Gastroesophageal sphincter (tissue), 4 donors: ENCODE results near the gene RBBP4. TPM values are rescaled to one million over a fixed set of nuclear protein-coding genes. Genes with fewer than 3 reads are reported as not detected.

Experiments
- ATAC-seq: fragments of 150-250 bp; one replicate; pipeline ENCODE4 v1.9.1; 2016; ENCODE audit warnings: mild to moderate bottlenecking, moderate library complexity
- H3K27ac ChIP-seq, 4 donors: fragments of 200-600 bp; sonication (generic) in 3 of 4; 1 replicate in 3 of 4; 2 replicates in 1 of 4; pipeline ENCODE4 v1.5.1; 2016 to 2019
- H3K27me3 ChIP-seq: fragments of 200-600 bp; sonication (generic); one replicate; pipeline ENCODE4 v1.5.1; 2019
- H3K36me3 ChIP-seq, 2 donors: fragments of 200-600 bp; sonication (generic); one replicate each; pipeline ENCODE4 v1.5.1; 2019; ENCODE audit warnings: control low read depth in 1 of 2
- H3K4me1 ChIP-seq, 3 donors: fragments of 200-600 bp; sonication (generic); 1 replicate in 2 of 3; 2 replicates in 1 of 3; pipeline ENCODE4 v1.5.1; 2016 to 2019; ENCODE audit warnings: control low read depth in 2 of 3
- H3K4me3 ChIP-seq, 2 donors: fragments of 200-600 bp; sonication (generic); one replicate each; pipeline ENCODE4 v1.5.1; 2019; ENCODE audit warnings: mild to moderate bottlenecking in 1 of 2, moderate library complexity in 1 of 2
- H3K9me3 ChIP-seq, 3 donors: fragments of 200-600 bp; sonication (generic); one replicate each; pipeline ENCODE4 v1.5.1; 2017 to 2019; ENCODE audit warnings: control low read depth in 2 of 3
- CTCF ChIP-seq, 4 experiments: fragments of 200-600 bp in 2 of 4; fragments of 450-650 bp in 2 of 4; sonication (generic) in 1 of 4; IDR thresholded peaks; one replicate each; pipeline ENCODE4 v1.5.1; 2017 to 2019; ENCODE audit warnings: antibody characterized with exemption in 4 of 4, mild to moderate bottlenecking in 2 of 4, moderate library complexity in 2 of 4
- EP300 ChIP-seq: sonication (generic); formaldehyde crosslinking; IDR thresholded peaks from one replicate; pipeline ENCODE4 v1.6.1; 2017; ENCODE audit warnings: antibody characterized with exemption, mild to moderate bottlenecking
- POLR2A ChIP-seq, 2 donors: fragments of 450-650 bp; IDR thresholded peaks; one replicate each; pipeline ENCODE4 v1.6.1; 2017; ENCODE audit warnings: antibody characterized with exemption in 2 of 2, mild to moderate bottlenecking in 2 of 2, moderate library complexity in 1 of 2
- POLR2AphosphoS5 ChIP-seq: sonication (generic); formaldehyde crosslinking; IDR thresholded peaks from one replicate; pipeline ENCODE4 v1.6.1; 2017; ENCODE audit warnings: antibody characterized with exemption
- WGBS, 2 donors: methylation state at CpG; one replicate each; pipeline ENCODE4 v1.1.5; 2018; ENCODE audit warnings: low coverage in 1 of 2; 5-methylcytosine and 5-hydroxymethylcytosine counted together
- small RNA-seq, 4 donors: library from RNA; depleted of rRNA; stranded (forward); fragments of <200 nt; gene quantifications; one replicate each; pipeline ENCODE3, GENCODE V24; 2016
- total RNA-seq, 4 donors: library from RNA; depleted of rRNA; stranded (reverse); fragments of >200 nt; gene quantifications; one replicate each; pipeline ENCODE4 v1.1.0, GENCODE V29; 2016

Gene RBBP4
- total RNA-seq, 4 donors from 2014 or later = 87.4 to 111 (median 100) TPM

DNA sequence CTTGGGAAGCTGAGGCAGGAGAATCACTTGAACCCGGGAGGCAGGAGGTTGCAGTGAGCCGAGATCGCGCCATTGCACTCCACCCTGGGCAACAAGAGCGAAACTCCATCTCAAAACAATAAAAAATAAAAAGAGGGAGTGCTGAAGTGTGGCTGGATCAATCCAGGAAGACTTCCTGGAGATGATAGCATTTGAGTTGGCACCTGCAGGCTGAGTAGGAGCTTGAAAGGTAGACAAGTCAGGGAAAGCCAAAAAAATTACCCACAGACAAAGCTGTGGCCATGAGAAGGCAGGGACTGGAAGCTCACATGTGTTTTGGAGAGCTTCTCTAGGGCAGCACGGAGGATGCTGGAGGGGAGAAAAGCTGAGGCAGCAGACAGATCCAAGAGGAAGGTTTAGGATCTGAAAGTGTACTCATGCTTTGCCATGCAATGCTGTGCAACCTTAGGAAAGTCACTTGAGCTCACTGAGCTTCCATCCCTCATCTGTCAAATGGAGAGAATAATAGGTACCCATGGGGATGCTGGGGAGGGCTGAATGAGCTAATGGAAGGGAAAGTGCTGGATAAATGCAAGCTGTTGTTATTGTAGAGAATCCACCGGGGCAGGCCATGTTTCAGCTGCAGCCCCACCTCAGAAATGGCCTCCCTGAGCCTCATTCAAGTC, 77.5 kb downstream of the RBBP4 start:
- TF ChIP-seq POLR2AphosphoS5 (no peak), EP300 (no peak), POLR2A (IDR thresholded peaks at IDR 0.05) (no peak), CTCF (IDR thresholded peaks at IDR 0.05) (no peak)
- no peaks in the 10 kb centered on the region for H3K9me3 ChIP-seq
- no peak overlapping the region for H3K27ac ChIP-seq
- WGBS, 2 donors = 86% methylated on average over 7 of the region's 7 CpGs; no CpG with 5 or more reads in 1 of the 2 donors
- no peaks in the 10 kb centered on the region for H3K36me3 ChIP-seq
- no peak for ATAC-seq
- no peaks in the 10 kb centered on the region for H3K27me3 ChIP-seq
- peaks cover 0 to 15% (median 10%) of the 10 kb centered on the region in 3 donors for H3K4me1 ChIP-seq
- H3K4me3 ChIP-seq = no peak overlapping the region

DNA sequence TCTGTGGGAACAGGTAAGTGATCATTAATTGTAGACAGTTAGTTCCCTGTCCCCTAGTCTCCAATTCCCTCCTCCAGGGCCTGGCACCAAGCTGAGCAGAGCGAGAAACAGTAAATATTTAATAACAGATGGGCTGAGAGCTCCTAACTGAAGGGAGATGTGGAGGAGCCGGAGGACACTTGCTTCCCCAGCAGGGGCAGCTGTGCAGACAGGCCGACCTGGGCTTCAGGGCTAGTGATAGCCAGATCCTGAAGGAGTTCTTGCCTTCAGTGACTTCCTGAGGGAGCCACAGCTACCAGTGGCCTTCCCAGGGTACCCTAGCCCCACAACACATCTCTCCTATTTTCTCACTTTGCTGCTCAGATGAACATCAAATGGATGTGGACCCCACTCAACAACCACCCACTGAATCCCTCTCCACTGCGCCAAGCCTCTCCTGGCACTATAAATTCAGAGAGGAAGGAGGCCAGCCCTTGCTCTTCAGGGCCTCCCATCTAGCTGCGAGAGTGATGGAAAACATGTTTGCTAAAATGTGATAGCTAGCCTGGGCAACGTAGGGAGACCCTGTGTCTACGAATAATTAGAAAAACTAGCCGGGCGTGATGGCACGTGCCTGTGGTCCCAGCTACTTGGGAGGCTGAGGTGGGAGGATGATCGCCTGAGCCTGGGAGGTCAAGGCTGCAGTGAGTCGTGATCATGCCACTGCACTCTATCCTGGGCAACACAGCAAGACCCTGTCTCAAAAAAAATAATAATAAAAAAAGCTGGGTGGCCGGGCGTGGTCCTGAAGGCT, 78.4 kb downstream of the RBBP4 start:
- no peaks in the 10 kb centered on the region for H3K9me3 ChIP-seq
- 40 to 97% methylated on average over 1 to 6 of the region's 14 CpGs for WGBS, 2 donors
- no peak for ATAC-seq

DNA sequence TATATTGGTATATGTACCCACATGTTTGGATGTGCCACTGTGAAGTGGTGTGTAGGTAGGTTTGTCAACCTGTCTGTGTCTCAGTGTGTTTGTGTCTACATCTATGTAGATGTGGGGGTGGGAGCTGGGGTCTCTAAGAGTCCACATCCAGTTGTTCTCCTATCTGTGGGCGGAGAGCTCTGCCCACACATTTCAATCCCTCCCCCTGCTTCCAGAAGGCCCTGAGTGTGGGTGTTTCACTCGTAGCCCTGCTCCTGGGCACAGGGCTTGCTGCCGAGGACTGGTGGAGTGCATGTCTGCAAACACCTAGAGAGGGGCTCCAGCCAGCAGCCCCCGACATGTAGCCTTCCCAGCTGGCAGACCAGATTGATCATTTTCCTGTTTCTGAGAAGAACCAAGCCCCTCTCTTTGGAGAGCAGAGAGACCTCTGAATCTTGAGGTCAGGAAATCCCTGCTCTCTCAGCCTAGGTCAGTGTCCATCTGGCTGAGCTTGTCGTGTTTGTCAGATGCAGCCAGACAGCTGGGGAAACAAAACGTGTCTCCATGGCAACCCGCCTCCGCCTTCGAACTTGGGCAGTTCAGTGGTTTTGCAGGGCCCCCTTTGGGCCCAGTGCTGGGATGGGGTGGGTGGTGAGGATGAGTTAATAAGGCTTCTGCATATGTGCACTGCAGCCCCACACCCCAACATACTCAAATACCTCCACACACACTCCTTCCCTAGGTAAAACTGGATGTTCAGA, 82.7 kb downstream of the RBBP4 start:
- H3K27me3 ChIP-seq = no peaks in the 10 kb centered on the region
- no peaks in the 10 kb centered on the region for H3K36me3 ChIP-seq
- no peaks in the 10 kb centered on the region for H3K4me1 ChIP-seq
- no peak for TF ChIP-seq POLR2AphosphoS5
- no peak for TF ChIP-seq EP300
- no peak for TF ChIP-seq POLR2A (IDR thresholded peaks at IDR 0.05)
- no peak for TF ChIP-seq CTCF (IDR thresholded peaks at IDR 0.05)
- no peaks in the 10 kb centered on the region for H3K9me3 ChIP-seq
- ATAC-seq = no peak
- no CpG with 5 or more reads among the region's 9 CpGs for WGBS, 2 donors
- H3K27ac ChIP-seq = no peak overlapping the region
- no peak overlapping the region for H3K4me3 ChIP-seq

More for the DNA sequence above, 78.4 kb downstream of the RBBP4 start:
- H3K36me3 ChIP-seq = no peaks in the 10 kb centered on the region
- H3K4me1 ChIP-seq = peaks cover 0 to 15% (median 10%) of the 10 kb centered on the region in 3 donors
- H3K27me3 ChIP-seq = no peaks in the 10 kb centered on the region
- TF ChIP-seq POLR2A (IDR thresholded peaks at IDR 0.05) (no peak), POLR2AphosphoS5 (no peak), EP300 (no peak), CTCF (IDR thresholded peaks at IDR 0.05) (no peak)
- H3K4me3 ChIP-seq = no peak overlapping the region
- no peak overlapping the region for H3K27ac ChIP-seq

Small RNAs within 50 kb of the gene (small RNA-seq; reads per million reads assigned to genes)
- 0 reads per million in 4 donors for gene RF00019

Other genes starting within 250 kb of the RBBP4 start
- under 1 TPM in 2 of 4 donors, not detected in 2; under 0.01 to 0.16 TPM for gene ZBTB8B, start 186.1 kb upstream of the RBBP4 start, total RNA-seq
- gene ZBTB8A, start 111.8 kb upstream of the RBBP4 start, total RNA-seq = 10 to 100 TPM in 1 of 4 donors, 1 to 10 TPM in 3; 8.4 to 10.9 (median 9.0) TPM
- 10 to 100 TPM; 17.7 to 31.0 (median 28.1) TPM for gene ZBTB8OS, start 658 bp upstream of the RBBP4 start, total RNA-seq
- gene SYNC, start 51.6 kb downstream of the RBBP4 start, total RNA-seq = 100 to 1,000 TPM; 132 to 265 (median 167) TPM
- gene YARS1, start 166.2 kb downstream of the RBBP4 start, total RNA-seq = 10 to 100 TPM; 29.1 to 54.1 (median 46.0) TPM
- gene S100PBP, start 166.4 kb downstream of the RBBP4 start, total RNA-seq = 10 to 100 TPM; 25.4 to 46.9 (median 29.8) TPM
- 10 to 100 TPM in 2 of 4 donors, 1 to 10 TPM in 2; 7.3 to 11.3 (median 8.9) TPM for gene FNDC5, start 219.7 kb downstream of the RBBP4 start, total RNA-seq
- under 1 TPM in 1 of 4 donors, not detected in 3; 0.58 TPM for gene HPCA, start 235.3 kb downstream of the RBBP4 start, total RNA-seq